NCI-H1092 (cell line): ENCODE measurements around the gene IL1R2.
"Not testable (repeated sequence)": the region's sequence is repeated elsewhere in the genome, so short reads cannot be mapped to it uniquely, and the experiment has no call there.

ENCODE experiments used
- DNase-seq: peaks from one replicate; lab custom pipeline; 2025; lab: John Stamatoyannopoulos, UW

The IL1R2 gene

GRCh38 chr2:102061962-102062795 is 70.4 kb downstream of the IL1R2 start:
- DNase-seq = no peak

GRCh38 chr2:102062802-102063201 is 71.0 kb downstream of the IL1R2 start:
- no peak for DNase-seq

GRCh38 chr2:102063487-102063911 is 71.7 kb downstream of the IL1R2 start:
- no peak for DNase-seq

- DNase-seq = no peak
Observed at GRCh38 chr2:102063941-102064678, 72.3 kb downstream of the IL1R2 start.

- no peak for DNase-seq
Observed at GRCh38 chr2:102064679-102065674, 73.2 kb downstream of the IL1R2 start.

- DNase-seq = no peak
Observed at GRCh38 chr2:102065675-102066252, 74.0 kb downstream of the IL1R2 start.

- no peak for DNase-seq
Observed at GRCh38 chr2:102066554-102066953, 74.8 kb downstream of the IL1R2 start.

- DNase-seq = not testable (repeated sequence)
Observed at GRCh38 chr2:102068126-102068525, 76.4 kb downstream of the IL1R2 start.

GRCh38 chr2:102069311-102069974 is 77.7 kb downstream of the IL1R2 start:
- DNase-seq = no peak

- DNase-seq = no peak
Observed at GRCh38 chr2:102070058-102070642, 78.4 kb downstream of the IL1R2 start.

- DNase-seq = no peak
Observed at GRCh38 chr2:102072741-102073140, 81.0 kb downstream of the IL1R2 start.

- no peak for DNase-seq
Observed at GRCh38 chr2:102073168-102073724, 81.5 kb downstream of the IL1R2 start.

GRCh38 chr2:102074152-102074783 is 82.5 kb downstream of the IL1R2 start:
- no peak for DNase-seq

- no peak for DNase-seq
Observed at GRCh38 chr2:102075479-102075878, 83.7 kb downstream of the IL1R2 start.

- no peak for DNase-seq
Observed at GRCh38 chr2:102076512-102076911, 84.8 kb downstream of the IL1R2 start.
